Measurements from ENCODE around the gene ABLIM2.
"Not testable (repeated sequence)": the region's sequence is repeated elsewhere in the genome, so short reads cannot be mapped to it uniquely, and the experiment has no call there.

Gene ABLIM2

DNA sequence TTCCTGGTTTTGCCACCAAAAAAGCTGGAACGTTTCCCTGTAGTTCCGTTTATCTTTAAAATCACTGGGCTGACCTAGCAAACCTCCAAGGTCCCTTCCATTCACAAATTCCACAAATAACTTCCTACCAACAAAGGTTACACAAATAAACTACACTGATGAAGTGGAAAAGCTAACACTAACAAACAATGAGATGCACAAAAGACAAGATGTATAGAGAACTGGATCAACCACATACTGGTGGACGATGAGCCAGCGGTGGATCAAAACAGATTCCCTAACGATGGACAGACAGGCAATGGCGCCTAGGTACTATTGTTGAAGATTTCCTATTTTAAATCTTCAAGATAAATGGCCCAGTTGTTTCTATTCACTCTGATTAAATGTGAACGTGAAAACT is 234.4 kb downstream of the ABLIM2 start:
- no peak for DNase-seq

DNA sequence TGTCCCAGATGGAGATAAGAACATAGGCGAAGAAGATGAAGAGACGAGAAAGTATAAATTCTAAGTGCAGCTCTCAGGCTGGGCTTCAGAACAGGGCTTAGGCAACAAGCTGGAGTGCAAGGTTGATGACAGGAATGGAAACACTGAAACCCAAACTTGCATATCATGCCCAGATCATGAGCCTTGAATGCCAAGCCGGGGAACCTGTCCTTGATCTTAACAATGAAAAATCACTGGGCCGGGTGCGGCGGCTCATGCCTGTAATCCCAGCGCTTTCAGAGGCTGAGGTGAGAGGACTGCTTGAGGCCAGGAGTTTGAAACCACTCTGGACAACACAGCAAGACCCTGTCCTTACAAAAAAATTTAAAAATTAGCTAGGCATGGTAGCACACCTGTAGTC is 236.1 kb downstream of the ABLIM2 start:
- DNase-seq = no peak

DNA sequence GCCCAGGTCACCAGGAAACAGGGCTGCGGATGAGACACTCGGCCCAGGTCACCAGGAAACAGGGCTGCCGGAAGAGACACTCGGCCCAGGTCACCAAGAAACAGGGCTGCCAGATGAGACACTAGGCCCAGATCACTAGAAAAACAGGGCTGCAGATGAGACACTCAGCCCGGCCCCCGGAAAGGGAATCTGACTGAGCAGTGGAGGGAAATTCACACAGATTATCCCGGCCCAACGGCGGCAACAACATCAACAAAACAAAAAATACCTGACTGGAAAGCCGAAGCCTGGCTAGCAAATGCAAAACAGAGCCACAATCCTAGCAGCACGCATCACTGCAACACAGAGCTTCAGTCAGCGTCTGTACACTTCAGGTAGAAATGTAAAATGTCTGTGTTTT is 239.6 kb downstream of the ABLIM2 start:
- no peak for DNase-seq

DNA sequence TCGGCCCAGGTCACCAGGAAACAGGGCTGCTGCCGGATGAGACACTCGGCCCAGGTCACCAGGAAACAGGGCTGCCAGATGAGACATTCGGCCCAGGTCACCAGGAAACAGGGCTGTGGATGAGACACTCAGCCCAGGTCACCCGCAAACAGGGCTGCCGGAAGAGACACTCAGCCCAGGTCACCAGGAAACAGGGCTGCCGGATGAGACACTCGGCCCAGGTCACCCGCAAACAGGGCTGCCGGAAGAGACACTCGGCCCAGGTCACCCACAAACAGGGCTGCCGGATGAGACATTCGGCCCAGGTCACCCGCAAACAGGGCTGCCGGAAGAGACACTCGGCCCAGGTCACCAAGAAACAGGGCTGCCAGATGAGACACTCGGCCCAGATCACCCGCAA is 240.4 kb downstream of the ABLIM2 start:
- not testable (repeated sequence) for DNase-seq

DNA sequence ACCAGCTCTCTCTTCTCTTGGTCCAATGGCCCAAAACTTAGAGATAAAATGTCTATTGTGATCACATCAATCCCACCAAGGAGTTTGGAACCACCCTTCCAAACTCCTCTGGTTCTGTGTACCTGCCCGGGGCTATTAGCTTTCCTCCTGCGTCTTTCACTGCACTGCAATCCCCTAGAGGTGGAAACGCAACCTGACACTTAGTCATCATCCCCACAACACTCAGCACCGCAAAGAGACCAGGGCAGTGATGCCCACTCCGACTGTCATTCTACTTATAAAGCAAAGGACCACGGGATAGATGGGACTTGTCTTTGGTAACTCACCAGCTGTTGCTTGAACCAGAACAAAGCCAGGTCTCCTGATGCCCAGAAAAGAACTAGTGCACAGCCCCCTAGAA is 240.9 kb downstream of the ABLIM2 start:
- DNase-seq = no peak

DNA sequence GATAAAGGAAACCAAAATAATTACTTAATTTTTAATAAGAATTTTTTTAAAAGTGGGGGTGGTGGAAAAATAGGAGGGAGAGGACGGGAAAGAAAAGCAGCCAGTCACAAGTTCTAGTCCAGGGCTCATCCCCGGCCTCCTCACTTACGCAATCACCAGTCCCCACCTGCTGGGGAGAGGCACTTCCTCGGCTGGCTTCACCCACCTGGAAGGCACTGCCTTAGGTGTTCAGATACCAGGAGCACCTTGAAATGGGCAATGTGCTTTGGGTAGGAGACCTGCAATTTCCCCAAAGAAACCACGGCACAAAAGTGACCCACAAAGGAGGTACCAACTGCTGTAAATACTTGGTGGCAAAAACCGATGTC is 242.8 kb downstream of the ABLIM2 start:
- DNase-seq = no peak
